Stimulated activated CD4-positive, alpha-beta T cell treated with anti-CD3 and anti-CD28 coated beads, Interleukin-4, amount 100 ng/mL, for 4 hours (primary cell): ENCODE data around the gene AOPEP.

ENCODE experiments used
- DNase-seq, 2 experiments: peaks; one replicate each; pipeline ENCODE4 v3.0.0-alpha.2; 2020

Gene AOPEP

DNA sequence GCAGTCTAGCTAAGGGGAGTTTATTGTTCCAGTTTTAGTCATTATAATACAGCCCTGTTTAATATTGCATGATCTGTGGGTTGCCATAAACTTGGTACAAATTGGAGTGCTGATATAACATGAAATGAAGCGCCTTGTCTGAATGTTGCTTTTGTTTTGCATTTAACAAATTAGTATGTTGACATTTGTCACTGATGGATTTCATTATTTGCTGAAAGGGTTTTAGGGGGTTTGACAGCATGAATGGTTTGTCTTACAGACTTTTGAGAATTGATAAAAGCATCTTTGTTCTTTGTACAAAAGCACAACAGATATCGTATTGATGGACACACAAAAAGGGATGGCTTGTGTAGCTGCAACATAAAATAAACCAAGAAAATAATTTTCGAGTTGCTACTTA, 178.3 kb downstream of the AOPEP start:
- no peak for DNase-seq

DNA sequence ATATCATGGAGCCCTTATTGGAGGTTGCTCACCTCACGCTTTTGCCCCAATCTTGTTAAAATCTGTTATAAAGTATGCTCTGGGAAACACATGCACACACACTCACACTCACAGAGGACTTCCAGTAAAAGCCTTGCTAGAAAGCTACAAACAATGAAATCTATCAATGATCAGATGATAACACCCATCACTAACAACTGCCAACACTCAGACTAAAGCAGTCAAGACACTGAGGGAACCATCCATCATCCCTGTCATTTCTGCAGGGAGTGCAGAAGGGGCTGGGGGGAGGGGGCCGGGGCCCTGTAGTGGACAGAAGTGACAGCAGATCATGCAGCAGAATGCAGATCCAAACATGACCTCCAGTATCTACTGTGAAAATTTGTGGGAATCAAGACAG, 179.1 kb downstream of the AOPEP start:
- no peak for DNase-seq

DNA sequence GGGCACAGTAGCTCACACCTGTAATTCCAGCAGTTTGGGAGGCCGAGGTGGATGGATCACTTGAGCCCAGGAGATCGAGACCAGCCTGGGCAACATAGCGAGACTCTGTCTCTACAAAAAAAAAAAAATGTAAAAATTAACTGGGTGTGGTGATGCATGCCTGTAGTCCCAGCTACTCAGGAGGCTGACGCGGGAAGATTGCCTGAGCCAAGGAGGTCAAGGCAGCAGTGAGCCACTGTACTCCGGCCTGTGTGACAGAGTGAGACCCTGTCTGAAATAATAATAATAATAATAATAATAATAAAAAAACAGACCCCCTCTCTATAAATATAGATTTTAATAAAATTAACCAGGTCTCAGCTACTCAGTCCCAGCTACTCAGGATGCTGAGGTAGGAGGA, 179.7 kb downstream of the AOPEP start:
- no peak for DNase-seq

DNA sequence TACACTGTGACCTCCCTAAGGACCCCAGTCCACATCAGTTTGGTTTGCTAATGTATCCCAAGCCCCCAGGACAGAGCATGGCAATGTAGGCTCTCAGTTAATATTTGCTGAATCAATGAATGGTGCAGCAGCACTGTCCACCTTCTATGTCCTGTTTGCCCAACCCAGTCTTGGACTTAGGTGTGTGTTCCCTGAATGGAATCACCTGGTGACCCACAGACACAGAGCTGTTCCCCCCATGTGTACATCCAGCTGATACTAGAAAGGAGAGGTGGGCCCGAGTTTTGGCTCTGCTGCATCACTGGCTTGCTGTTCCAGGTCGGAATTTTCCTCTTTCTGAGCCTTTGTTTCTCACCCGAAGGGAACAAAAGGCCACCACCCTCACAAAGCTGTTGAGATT, 180.2 kb downstream of the AOPEP start:
- no peak for DNase-seq

DNA sequence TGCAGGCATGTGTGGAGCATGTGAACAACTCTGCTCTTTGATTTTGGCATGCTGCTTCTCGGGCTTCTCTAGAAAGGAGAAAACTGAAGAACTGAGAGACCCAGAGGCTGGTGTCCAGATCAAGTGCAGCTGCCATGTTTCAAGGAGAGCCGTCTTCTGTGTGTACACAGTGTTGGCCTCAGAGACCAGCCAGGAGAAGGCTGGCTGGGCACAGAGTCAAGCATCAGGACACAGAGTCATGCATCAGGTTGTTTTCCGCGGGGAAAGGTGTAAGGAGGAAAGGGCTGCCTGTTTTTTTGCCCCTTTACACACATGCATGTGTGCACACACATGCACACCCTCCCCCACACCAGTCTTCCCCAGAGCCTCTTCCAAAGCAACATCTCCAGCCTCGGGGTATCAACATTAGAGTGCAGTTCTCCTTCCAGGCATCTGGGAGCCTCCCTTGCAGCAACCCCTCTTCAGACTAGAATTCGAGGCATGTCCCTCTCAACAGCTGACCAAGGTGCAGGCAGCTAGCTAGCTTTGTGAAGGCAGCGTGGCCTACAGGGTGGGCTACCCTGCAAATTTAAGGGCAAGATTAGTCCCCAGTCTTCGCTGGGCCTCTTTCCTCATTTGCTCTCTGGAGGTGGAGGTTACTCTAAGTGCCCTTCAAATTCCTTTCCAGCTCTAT, 180.9 kb downstream of the AOPEP start:
- DNase-seq, result no peak

DNA sequence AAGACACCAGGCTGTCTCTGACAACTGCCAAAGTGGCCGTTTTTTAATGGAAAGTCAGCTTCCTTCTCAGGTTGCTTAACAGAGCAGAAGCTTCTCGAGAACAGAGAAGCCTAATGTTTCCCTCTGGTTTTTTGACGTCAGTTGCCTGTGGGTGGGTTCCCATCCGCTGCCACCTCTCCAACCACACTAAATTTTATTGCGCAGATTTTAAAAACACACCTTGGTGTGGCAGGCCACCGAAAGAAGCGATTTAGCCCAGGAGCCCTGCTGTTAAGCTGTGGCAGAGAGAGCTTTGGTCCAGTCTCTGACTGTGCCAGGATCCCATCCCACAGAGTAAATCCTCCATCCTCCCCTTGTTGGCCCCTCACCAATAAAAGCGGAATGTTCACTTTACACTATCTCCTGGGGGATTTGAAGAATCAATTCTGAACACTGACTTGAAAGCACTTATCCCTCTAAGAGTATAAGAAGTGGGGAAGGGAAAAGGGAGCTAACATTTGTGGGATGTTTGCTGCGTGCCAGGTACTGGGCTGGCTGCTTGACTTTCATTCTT, 181.6 kb downstream of the AOPEP start:
- DNase-seq, result no peak

DNA sequence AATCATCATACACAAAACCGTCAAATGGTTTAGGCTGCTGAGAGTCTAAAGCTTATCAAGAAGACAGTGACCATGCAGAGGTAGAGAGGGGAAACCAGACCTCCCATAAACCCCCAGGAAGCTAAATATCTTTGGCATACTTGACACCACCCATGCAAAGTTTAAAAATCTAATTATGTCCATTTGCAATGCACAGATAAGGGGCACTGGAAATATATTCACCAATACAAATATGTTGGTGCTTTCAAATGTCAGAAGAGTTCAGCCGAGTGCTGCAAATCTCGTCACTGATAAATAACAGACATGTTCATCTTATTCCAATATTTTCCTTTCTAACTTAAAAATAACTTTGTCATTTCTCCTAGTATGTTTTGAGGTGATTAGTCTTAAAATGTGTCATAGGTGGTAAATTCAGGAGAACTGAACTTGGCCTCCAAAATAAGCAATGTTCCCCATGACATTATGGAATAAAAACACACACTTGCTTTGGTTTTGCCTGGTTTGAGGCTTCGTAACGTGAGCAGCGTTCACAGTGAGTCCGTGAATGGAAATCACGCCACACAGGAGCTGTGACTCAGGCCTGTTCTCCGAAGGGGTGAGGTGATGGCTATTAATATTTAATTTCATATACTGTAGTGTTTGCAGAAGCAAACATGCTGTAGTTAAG, 182.2 kb downstream of the AOPEP start:
- DNase-seq, result no peak

DNA sequence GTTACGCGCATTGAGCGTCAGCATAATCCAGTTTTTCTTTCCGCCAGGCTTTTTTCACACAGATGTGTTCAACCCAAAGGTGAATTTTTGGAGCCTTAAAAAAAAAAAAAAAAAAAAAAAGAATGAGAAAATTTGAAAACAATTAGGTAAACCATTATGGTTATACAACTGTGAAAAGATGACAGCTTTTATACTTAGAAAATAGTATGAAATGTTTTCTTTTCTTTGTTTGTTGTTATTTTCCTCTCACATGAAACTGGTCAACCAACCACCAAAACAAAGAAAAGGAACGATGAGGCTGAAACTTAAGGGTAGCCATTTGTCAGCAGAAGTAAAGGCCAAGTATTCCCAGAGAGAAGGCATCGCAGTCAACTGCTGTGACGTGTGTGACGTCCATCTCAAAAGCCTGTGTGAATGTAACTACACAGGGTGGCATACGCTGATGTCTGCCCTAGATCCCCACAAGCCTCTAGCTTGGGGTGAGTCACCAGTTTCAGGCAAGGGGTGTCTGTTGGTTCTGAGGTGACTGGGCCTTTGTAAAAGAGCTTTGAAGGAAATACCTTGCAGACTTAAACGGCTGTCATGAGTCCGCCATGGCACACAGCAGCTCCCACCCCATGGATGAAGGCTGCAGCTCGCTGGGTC, 182.9 kb downstream of the AOPEP start:
- DNase-seq, result no peak

DNA sequence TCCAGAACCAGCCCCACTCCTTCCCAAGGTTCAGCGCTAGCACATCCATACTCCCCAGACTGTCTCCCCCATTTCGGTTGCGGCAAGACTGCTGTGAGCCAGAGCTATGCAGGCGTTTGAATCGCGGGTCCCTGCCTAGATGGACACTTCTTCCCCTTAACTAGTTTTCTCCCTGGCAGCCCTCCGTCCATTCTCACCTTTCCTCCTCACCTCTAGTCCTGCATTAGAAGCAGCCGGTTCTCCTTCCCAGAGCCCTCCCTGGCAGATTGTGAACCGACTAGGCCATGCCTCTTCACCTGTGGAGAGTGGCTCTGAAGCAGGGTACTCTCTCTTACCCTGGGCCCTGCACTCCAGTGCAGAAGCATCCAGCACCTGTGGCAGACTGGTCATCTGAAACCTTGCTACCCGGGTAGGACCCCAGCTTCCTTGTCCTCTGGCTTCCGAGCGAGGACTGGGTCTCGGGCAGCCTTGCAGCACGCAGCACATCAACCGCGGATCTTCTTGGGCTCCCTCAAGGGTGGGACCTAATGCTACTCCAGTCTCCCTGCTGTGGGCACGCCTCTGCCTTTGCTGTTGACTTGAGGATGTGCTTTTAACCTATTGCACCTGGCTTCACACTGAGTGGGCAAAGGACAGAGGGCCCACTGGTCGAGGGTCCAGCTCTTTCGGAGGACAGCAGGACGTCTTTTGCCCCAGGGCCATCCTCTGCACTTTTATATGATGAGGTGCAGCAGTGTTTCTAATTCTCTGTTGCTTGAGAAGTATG, 183.6 kb downstream of the AOPEP start:
- DNase-seq, result no peak

DNA sequence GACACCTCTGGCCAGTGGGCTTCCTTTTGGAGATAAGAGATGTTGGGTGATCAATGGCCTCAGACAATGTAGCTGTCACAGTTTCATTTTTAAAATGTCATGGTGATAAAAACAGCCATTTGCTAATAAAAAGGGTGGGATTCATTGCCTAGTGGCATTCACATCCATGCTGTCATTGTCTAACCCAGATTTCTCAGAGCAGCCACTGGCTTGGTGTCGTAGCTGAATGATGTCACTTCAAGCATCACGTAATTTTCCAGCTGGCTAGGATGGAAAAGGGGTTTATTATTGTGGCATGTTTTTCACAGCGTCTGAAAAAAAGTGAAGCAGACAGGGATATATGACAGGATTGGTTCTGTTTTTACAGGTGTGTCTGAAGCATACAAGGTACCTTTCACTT, 184.7 kb downstream of the AOPEP start:
- no peak for DNase-seq

DNA sequence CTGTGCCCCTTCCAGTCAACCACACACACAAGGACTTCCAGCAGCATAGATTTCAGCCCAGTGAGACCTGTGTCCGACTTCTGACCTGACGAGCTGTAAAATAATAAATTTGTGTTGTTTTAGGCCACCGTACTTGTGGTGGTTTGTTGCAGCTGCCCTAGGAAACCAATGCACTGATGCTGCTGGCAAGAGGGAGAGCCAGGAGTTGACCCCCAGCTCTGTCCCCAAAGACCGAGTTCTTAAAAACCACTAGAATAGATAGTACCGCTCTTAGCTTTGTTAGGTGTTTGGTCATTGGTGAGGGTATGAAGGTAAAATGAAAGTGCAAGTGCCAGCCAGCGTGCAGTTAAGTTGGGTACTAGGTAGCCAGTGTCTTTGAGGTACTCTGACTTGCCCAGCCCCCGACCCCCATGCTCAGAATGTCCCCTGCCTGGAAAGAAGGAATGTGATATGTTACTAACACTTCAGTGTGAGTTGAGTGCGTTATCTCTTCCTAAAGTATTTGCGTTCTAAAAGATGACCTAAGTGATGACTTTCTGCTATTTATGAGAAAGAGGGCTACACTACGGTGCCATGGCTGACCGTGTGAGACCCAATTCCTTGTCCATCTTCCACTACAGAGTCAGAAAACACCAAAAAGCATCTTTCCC, 185.6 kb downstream of the AOPEP start:
- no peak for DNase-seq

DNA sequence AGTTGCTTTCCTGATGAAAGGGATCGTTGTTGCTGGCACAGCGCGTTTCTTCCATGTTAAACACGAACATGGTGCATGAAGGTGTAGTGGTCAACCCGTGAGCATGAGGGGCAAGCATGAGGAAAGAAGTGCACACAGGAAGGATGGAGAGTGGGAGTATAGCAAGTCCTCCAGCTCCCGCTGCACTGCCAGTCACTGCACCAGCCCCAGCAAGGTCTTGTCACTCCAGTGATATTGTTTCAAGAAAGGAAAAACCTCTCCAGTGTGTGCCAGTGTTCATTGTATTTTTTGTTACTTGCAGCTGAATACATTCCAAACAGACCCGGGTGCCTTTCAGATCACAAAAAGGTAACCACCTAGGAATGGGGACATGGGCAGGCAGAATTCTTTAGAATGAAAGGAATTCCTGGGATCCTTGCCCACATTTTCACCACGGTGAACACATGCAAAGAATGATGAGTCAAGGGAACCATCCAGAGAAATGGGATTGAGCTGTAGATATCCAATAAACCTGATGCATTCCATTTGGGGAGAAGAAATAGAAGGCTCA, 186.3 kb downstream of the AOPEP start:
- DNase-seq, result no peak

DNA sequence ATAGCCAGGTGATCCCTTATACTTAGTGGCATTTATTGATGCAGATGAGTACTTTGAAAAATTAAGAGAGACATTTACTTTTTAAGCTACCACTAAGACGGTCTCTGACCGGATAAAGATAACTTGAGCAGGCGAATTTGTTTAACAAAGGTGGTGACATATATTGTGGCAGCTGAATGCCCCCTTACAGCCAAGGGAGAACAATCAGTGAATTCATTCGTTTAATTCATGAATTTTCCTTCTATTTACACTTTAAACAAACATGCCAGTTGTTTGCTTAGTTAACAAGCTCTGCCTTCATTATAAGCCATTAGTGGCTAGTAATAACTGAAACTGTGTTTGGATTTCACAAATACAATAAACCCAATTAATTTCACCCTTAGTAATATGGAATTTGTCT, 187.1 kb downstream of the AOPEP start:
- DNase-seq, result no peak

DNA sequence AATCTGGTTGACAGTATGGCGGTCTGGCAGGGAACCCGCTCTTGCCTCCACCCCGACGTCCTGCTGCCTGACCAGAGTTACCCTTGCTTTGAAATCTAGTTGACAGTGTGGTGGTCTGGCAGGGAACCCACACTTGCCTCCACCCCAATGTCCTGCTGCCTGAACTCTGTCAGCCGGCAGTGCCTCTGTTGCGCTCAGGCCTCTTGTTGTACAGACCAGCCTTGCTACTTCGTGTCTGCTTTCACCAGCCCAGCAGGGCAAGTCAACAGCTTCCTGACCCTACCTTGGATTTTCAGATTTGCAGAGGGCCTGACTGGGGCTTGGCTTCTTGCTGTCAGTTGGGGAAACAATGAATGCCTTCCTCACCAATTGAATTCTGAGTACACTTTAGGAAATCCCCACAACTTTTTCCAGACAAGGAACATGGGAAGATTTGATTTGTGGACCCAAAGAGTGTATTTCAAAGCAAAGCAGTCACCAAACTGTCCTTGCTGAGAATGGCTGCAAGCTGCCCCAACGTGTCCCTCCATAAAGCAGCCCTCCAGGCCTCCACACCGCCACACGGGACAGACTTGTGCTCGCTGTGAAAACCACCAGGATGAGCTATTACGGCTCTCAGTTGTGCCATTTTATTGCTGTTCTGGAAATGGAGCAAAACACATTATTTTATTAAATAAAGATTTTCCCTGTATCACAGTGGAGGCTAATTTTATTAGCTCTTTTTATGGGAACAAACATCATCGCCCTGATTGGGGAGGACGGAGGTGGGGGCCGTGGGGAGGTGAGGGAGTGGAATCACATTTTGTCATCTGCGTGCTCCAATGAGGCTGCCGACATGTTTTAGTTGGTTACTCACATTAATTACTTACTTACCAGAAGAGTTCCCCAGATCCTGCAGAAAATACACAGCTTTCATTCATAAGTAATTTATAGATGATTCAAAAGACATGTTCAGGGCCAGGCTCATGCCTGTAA, 189.3 kb downstream of the AOPEP start:
- no peak for DNase-seq

DNA sequence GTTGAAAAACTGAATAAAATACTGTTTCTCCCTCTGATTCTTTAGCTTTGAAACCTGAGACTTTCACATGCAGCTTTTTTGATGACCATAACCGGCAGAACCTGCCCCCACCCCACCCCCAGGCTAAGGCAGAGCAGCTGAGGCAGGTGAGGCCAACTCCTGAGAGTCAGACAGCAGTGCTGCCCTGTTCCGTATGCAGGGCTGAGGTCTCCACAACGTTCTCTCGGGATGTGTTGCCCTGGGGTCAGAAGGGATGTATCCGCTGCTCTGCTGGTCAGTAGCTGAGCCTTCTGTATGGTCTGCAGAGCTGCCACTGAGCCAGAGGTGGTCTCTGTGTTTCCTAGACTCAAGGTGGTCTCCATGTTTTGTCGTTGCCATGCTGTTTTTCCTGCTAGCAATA, 190.5 kb downstream of the AOPEP start:
- no peak for DNase-seq

DNA sequence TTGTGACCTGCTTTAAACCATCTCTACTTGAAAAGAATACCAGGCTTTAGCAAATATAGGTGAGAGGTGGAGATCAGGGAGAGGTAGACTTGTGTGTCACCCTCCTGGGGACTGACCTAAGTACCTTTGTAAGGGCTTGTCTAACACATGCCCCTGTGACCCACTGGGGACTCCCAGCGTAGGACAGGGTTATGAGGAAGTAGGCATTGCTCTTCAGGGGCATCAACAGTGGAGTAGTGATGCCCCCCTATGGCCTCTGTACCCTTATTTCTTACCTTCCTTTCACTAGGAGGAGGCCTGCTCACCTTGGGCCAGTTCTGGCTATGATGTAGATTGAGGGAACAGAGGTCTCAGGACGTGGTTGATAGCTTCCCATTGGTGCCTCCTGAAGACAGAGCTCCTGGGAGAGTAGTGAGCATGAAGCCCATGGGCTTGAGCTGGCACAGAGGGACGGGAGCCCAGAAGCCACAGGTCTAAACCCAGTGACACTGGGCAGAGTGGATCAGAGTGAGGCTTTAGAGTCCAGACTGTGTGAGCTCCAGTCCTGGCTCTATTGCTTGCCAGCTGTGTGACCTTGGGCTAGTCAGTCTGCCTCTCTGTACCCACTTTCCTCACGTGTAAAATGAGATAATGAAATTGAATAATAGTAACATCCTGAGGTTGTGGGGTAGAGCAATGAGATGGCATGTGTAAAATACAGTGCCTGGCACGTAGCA, 191.7 kb downstream of the AOPEP start:
- DNase-seq, result no peak

DNA sequence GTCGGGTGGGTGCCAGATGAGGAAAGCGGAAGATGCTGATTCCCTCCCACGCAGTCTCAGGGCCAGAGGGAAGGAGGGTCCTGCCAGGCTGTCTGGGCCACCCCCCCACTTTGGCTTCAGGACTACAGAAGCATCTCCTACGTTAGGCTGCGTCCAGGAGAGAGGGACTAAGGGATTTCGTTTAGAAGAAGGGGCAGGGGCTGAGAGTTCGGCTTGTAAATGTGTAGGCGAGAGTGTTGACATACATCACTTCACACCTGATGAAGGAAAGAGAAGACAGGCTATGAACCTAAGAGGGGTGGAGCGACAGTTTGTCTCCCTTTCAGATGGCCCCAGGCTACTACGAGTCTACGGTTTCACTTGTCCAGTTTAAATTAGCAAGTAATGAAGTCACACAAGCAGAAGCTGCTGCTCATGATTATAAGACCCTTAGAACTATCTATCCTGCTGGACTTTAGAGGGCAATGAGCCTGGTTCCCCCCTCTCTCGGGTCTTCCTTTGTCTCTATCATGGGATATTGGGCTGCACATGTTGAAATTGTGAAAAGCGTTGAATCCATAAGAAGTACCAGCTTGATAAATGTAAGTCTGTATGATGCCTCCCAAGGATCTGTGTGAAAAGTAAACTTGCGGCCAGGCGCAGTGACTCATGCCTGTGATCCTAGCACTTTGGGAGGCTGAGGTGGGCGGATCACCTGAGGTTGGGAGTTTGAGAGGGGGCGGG, 193.0 kb downstream of the AOPEP start:
- no peak for DNase-seq

DNA sequence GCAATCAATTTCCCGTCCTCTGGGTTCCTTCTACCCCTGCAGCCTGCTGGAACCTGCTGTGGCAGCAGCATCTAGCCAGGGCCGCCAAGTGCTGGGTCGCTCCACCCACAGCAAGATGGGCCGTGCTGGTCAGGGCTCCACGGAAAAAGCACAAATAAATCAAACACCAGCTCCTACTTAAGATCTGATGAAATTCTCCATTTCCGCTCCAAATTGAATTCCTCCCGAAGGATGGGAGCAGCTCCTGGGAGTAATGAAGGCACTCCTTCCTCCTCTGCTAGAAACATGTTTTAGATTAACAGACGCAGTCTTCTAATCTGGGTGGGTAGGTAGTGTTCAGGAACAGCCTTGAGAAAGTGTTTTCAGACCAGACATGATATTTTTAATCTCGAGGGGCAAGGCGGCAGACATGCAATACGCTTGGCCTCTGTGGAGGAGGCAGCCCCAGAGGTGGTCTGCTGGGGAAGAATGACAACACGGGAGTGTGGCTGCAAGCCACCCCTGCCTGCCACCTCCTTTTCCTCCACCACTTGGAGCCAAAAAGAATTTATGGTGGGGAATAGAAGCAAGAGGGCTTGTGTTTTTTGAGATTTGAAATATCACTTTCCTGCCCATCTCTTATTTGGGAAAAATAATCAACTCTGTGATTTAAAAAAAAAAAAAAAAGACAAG, 194.1 kb downstream of the AOPEP start:
- no peak for DNase-seq

DNA sequence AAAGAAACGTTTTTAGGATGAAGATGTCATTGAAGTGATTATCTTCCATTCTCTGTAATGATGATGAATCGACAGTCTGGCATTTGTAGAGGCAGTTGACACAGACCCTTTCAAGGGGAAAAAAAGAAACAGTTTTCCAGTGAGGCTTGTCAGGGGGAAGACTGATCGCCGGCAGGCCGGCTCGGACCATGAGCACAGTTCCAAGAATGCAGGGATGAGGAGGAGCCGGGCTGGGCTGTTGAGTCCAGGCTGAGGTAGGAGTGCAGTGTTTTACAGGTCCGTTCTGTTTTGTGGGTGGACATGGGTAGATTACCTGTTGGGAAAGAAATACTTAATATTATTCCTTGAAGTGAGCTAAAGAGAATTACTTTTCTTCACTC, 194.6 kb downstream of the AOPEP start:
- DNase-seq, result no peak
